HepG2 (cell line): ENCODE results near the gene KCND3.

Experiments
- EZH2 ChIP-seq: conservative IDR thresholded peaks from 2 replicates; pipeline ENCODE4 v1.6.1; 2012; ENCODE audit warnings: mild to moderate bottlenecking, low read depth, low read length, moderate library complexity
- NFYB ChIP-seq: sonication (generic); formaldehyde crosslinking; IDR thresholded peaks from 2 replicates; pipeline ENCODE4 v1.4.0; 2020; ENCODE audit warnings: missing genetic modification reagents
- SMC3 ChIP-seq: IDR thresholded peaks from 2 replicates; pipeline ENCODE4 v1.6.1; 2011; ENCODE audit warnings: low read length, improper control_type of control experiment
- SRF ChIP-seq: IDR thresholded peaks from 2 replicates; pipeline ENCODE4 v1.6.1; 2011; ENCODE audit warnings: mild to moderate bottlenecking, low read depth, low read length, moderate library complexity
- TP53 ChIP-seq: sonication (generic); formaldehyde crosslinking; conservative IDR thresholded peaks from 2 replicates; pipeline ENCODE4 v1.4.0; 2020; ENCODE audit warnings: missing genetic modification reagents
- ZFP41 ChIP-seq: sonication (generic); formaldehyde crosslinking; IDR thresholded peaks from 2 replicates; pipeline ENCODE4 v1.4.0; 2020; ENCODE audit warnings: mild to moderate bottlenecking, missing genetic modification reagents, borderline replicate concordance
- ZNF121 ChIP-seq: sonication (generic); formaldehyde crosslinking; IDR thresholded peaks from 2 replicates; pipeline ENCODE4 v1.5.0; 2020; ENCODE audit warnings: mild to moderate bottlenecking, missing genetic modification reagents
- ZNF251 ChIP-seq: sonication (generic); formaldehyde crosslinking; IDR thresholded peaks from 2 replicates; pipeline ENCODE4 v1.9.0; 2021; ENCODE audit warnings: mild to moderate bottlenecking, missing genetic modification reagents
- TF ChIP-seq, protein P1 (sequence below), 2 experiments: sonication (generic) in 1 of 2; formaldehyde crosslinking in 1 of 2; IDR thresholded peaks; 2 replicates each; pipeline versions ENCODE4 v1.5.1 to v1.6.1; 2011 to 2020; ENCODE audit warnings: borderline replicate concordance in 1 of 2, low read depth in 1 of 2, low read length in 1 of 2, mild to moderate bottlenecking in 1 of 2, missing genetic modification reagents in 1 of 2, moderate library complexity in 1 of 2
- TF ChIP-seq, protein P2 (sequence below): sonication (generic); formaldehyde crosslinking; conservative IDR thresholded peaks from 2 replicates; pipeline ENCODE4 v1.4.0; 2020; ENCODE audit warnings: missing genetic modification reagents
- TF ChIP-seq, protein P3 (sequence below): IDR thresholded peaks from 2 replicates; pipeline ENCODE4 v1.6.1; 2016; ENCODE audit warnings: low read depth, missing genetic modification reagents, missing compliant biosample characterization

DNA sequence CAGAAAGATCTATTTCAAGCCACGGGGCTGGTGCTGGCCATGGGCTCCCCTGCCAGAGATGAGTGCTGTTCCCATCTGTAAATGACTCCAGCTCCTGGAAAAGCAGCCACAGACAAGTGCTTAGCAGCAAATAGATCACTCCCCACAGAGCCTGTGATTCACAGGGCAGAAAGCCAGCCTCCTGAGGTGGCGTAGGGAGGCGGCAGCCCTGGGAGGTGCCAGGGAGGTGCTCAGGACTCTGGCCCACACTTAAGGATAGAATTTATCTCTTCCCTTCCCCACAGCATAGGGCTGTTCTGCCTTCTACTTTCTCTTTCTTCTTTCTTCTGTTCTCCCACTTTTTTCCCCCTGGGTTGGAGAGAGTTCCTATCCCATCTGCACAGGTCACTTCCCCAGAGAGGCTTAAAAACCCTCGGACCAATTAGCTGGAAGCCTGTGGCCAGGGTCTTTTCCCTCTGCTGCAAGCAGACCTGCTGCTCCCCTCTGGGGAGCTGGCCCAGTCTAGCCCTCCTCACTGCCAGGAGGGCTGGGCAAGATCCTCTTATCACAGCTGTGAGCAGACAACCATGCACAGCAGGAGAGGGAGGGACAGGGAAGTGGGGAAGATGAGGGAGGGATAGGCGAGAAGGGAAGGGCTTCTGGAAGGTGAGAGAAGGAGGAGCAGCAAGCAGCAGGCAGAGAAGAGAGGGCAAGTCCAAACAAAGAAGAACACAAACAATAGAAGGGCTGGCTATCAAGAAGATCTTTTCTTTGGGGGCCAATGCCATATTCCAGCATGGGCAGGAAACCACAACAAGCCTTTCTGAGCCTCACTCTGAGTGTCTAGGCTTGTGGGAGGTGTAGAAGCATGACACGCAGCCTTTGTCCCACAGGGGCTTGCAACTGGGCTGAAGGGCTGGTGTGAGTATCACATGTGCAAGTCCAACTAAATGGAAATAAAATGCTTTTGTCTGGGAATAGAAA is 41.0 kb downstream of the KCND3 start:
- TF ChIP-seq TP53 (CRISPR knock-in tag) (no peak), NFYB (no peak), ZNF251 (no peak), ZFP41 (CRISPR knock-in tag) (no peak), SMC3 (no peak), ZNF121 (CRISPR knock-in tag) (no peak), SRF (no peak), EZH2 (no peak)
- TF ChIP-seq, protein P1, sequence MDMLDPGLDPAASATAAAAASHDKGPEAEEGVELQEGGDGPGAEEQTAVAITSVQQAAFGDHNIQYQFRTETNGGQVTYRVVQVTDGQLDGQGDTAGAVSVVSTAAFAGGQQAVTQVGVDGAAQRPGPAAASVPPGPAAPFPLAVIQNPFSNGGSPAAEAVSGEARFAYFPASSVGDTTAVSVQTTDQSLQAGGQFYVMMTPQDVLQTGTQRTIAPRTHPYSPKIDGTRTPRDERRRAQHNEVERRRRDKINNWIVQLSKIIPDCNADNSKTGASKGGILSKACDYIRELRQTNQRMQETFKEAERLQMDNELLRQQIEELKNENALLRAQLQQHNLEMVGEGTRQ (IDR thresholded peaks at IDR 0.05; ENCODE audit: low read depth, low read length): no peak
- TF ChIP-seq, protein P1 (CRISPR knock-in tag; IDR thresholded peaks at IDR 0.05; ENCODE audit: borderline replicate concordance): no peak
- TF ChIP-seq, protein P2, sequence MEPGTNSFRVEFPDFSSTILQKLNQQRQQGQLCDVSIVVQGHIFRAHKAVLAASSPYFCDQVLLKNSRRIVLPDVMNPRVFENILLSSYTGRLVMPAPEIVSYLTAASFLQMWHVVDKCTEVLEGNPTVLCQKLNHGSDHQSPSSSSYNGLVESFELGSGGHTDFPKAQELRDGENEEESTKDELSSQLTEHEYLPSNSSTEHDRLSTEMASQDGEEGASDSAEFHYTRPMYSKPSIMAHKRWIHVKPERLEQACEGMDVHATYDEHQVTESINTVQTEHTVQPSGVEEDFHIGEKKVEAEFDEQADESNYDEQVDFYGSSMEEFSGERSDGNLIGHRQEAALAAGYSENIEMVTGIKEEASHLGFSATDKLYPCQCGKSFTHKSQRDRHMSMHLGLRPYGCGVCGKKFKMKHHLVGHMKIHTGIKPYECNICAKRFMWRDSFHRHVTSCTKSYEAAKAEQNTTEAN: no peak
- TF ChIP-seq, protein P3, sequence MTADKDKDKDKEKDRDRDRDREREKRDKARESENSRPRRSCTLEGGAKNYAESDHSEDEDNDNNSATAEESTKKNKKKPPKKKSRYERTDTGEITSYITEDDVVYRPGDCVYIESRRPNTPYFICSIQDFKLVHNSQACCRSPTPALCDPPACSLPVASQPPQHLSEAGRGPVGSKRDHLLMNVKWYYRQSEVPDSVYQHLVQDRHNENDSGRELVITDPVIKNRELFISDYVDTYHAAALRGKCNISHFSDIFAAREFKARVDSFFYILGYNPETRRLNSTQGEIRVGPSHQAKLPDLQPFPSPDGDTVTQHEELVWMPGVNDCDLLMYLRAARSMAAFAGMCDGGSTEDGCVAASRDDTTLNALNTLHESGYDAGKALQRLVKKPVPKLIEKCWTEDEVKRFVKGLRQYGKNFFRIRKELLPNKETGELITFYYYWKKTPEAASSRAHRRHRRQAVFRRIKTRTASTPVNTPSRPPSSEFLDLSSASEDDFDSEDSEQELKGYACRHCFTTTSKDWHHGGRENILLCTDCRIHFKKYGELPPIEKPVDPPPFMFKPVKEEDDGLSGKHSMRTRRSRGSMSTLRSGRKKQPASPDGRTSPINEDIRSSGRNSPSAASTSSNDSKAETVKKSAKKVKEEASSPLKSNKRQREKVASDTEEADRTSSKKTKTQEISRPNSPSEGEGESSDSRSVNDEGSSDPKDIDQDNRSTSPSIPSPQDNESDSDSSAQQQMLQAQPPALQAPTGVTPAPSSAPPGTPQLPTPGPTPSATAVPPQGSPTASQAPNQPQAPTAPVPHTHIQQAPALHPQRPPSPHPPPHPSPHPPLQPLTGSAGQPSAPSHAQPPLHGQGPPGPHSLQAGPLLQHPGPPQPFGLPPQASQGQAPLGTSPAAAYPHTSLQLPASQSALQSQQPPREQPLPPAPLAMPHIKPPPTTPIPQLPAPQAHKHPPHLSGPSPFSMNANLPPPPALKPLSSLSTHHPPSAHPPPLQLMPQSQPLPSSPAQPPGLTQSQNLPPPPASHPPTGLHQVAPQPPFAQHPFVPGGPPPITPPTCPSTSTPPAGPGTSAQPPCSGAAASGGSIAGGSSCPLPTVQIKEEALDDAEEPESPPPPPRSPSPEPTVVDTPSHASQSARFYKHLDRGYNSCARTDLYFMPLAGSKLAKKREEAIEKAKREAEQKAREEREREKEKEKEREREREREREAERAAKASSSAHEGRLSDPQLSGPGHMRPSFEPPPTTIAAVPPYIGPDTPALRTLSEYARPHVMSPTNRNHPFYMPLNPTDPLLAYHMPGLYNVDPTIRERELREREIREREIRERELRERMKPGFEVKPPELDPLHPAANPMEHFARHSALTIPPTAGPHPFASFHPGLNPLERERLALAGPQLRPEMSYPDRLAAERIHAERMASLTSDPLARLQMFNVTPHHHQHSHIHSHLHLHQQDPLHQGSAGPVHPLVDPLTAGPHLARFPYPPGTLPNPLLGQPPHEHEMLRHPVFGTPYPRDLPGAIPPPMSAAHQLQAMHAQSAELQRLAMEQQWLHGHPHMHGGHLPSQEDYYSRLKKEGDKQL: no peak
